Neural progenitor cell (in vitro differentiated cells): ENCODE data around the gene MTFR1L. TPM values are rescaled to one million over a fixed set of nuclear protein-coding genes. Genes with fewer than 3 reads are reported as not detected.

ENCODE experiments used
- DNase-seq: peaks from one replicate; pipeline ENCODE4 v3.0.0-alpha.2; 2016; ENCODE audit warnings: low spot score
- H2AFZ ChIP-seq: fragments of 200-600 bp; sonication (generic); replicated peaks from 2 replicates; pipeline ENCODE4 v1.6.1; 2016; ENCODE audit warnings: antibody characterized with exemption
- H3F3A ChIP-seq: fragments of 200-600 bp; sonication (generic); 2 replicates; pipeline ENCODE4 v1.6.1; 2016; ENCODE audit warnings: antibody characterized with exemption, low read depth
- H3K27ac ChIP-seq: fragments of 200-600 bp; sonication (generic); 2 replicates; pipeline ENCODE4 v1.5.1; 2016; ENCODE audit warnings: mild to moderate bottlenecking
- H3K27me3 ChIP-seq: fragments of 200-600 bp; sonication (generic); 2 replicates; pipeline ENCODE4 v1.6.1; 2016; ENCODE audit warnings: mild to moderate bottlenecking, moderate library complexity
- H3K36me3 ChIP-seq: fragments of 200-600 bp; sonication (generic); 2 replicates; pipeline ENCODE4 v1.5.1; 2016
- H3K4me1 ChIP-seq: fragments of 200-600 bp; sonication (generic); 2 replicates; pipeline ENCODE4 v1.6.1; 2016; ENCODE audit warnings: mixed run types
- H3K4me2 ChIP-seq: fragments of 200-600 bp; sonication (generic); 2 replicates; pipeline ENCODE4 v1.6.1; 2016
- H3K4me3 ChIP-seq: fragments of 200-600 bp; sonication (generic); 2 replicates; pipeline ENCODE4 v1.5.1; 2016
- H3K79me2 ChIP-seq: fragments of 200-600 bp; sonication (generic); 2 replicates; pipeline ENCODE4 v1.6.1; 2016; ENCODE audit warnings: low read depth
- H3K9ac ChIP-seq: fragments of 200-600 bp; sonication (generic); 2 replicates; pipeline ENCODE4 v1.6.1; 2016
- H3K9me3 ChIP-seq: fragments of 200-600 bp; sonication (generic); 2 replicates; pipeline ENCODE4 v1.5.1; 2016; ENCODE audit warnings: low read depth
- H4K20me1 ChIP-seq: fragments of 200-600 bp; sonication (generic); 2 replicates; pipeline ENCODE4 v1.6.1; 2016; ENCODE audit warnings: low read depth
- H3K27ac Mint-ChIP-seq: 3 replicates; pipeline ENCODE4 v1.8.0; 2021; ENCODE audit warnings: mixed read lengths
- H3K27me3 Mint-ChIP-seq: 2 replicates; pipeline ENCODE4 v1.8.0; 2022; ENCODE audit warnings: low read depth, mild to moderate bottlenecking, inconsistent platforms, moderate library complexity, mixed read lengths; ENCODE audit not compliant: insufficient read depth
- H3K36me3 Mint-ChIP-seq: 3 replicates; pipeline ENCODE4 v1.8.0; 2021; ENCODE audit warnings: mixed read lengths
- H3K4me1 Mint-ChIP-seq: 3 replicates; pipeline ENCODE4 v1.8.0; 2021; ENCODE audit warnings: mixed read lengths
- H3K4me3 Mint-ChIP-seq: 3 replicates; pipeline ENCODE4 v1.8.0; 2021; ENCODE audit warnings: mild to moderate bottlenecking, moderate library complexity, mixed read lengths
- H3K9me3 Mint-ChIP-seq: 3 replicates; pipeline ENCODE4 v1.8.0; 2020; ENCODE audit warnings: mixed read lengths
- EZH2 ChIP-seq: fragments of 200-600 bp; sonication (generic); IDR thresholded peaks from 2 replicates; pipeline ENCODE4 v1.6.1; 2017; ENCODE audit warnings: antibody characterized with exemption, mild to moderate bottlenecking, moderate library complexity
- EZH2phosphoT487 ChIP-seq: fragments of 200-600 bp; sonication (generic); IDR thresholded peaks from 2 replicates; pipeline ENCODE4 v1.6.1; 2017; ENCODE audit warnings: antibody characterized with exemption
- total RNA-seq: library from RNA; depleted of rRNA; stranded (reverse); fragments of >200 nt; gene quantifications from 2 replicates; pipeline ENCODE4 v1.2.3, GENCODE V29; 2015; ENCODE audit warnings: low replicate concordance
- TF ChIP-seq, protein P1 (sequence below): fragments of 200-600 bp; sonication (generic); IDR thresholded peaks from 2 replicates; pipeline ENCODE4 v1.5.1; 2017; ENCODE audit warnings: antibody characterized with exemption, mild to moderate bottlenecking

MTFR1L gene
- total RNA-seq, 1 donor from 2014 or later = 20.7 TPM

DNA sequence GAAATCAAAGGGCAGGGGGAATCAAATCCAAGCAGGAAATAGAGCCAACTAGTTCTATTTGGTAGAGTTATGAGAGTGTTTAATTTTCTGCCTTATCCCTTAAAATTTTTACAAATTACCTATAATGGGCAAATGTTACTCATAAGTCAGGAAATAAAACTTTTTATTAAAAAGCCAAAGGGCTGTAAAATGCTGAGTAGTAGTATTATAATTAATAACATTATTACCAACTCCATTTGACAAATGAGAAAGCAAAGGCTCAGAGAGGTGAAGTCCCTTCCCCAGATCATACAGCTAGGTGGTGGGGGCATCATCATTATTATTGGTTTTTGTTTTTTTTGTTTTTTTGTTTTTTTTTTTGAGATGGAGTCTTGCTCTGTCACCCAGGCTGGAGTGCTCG lies 16.4 kb upstream of the MTFR1L start:
- Histone ChIP-seq H3K4me1 (peaks cover 33% of the 10 kb centered on the region), H3K9ac (no peak overlapping the region), H3K4me2 (peak overlapping the region; percentile 51), H3K27ac (no peak overlapping the region), H3K27me3 (peaks cover 5% of the 10 kb centered on the region), H4K20me1 (peaks cover 33% of the 10 kb centered on the region), H3K36me3 (no peaks in the 10 kb centered on the region), H3K4me3 (no peak overlapping the region), H3F3A (peaks cover 26% of the 10 kb centered on the region), H3K9me3 (no peaks in the 10 kb centered on the region), H3K79me2 (peaks cover 31% of the 10 kb centered on the region), H2AFZ (no peak overlapping the region)
- no peak overlapping the region for H3K27ac Mint-ChIP-seq
- H3K27me3 Mint-ChIP-seq = peaks cover 12% of the 10 kb centered on the region
- H3K4me1 Mint-ChIP-seq = peaks cover 49% of the 10 kb centered on the region
- TF ChIP-seq, protein P1, sequence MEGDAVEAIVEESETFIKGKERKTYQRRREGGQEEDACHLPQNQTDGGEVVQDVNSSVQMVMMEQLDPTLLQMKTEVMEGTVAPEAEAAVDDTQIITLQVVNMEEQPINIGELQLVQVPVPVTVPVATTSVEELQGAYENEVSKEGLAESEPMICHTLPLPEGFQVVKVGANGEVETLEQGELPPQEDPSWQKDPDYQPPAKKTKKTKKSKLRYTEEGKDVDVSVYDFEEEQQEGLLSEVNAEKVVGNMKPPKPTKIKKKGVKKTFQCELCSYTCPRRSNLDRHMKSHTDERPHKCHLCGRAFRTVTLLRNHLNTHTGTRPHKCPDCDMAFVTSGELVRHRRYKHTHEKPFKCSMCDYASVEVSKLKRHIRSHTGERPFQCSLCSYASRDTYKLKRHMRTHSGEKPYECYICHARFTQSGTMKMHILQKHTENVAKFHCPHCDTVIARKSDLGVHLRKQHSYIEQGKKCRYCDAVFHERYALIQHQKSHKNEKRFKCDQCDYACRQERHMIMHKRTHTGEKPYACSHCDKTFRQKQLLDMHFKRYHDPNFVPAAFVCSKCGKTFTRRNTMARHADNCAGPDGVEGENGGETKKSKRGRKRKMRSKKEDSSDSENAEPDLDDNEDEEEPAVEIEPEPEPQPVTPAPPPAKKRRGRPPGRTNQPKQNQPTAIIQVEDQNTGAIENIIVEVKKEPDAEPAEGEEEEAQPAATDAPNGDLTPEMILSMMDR = no peak
- no peak for TF ChIP-seq EZH2
- no peak for TF ChIP-seq EZH2phosphoT487
- no peak overlapping the region for H3K4me3 Mint-ChIP-seq
- no peak for DNase-seq
- no peaks in the 10 kb centered on the region for H3K9me3 Mint-ChIP-seq
- peaks cover 6% of the 10 kb centered on the region for H3K36me3 Mint-ChIP-seq

DNA sequence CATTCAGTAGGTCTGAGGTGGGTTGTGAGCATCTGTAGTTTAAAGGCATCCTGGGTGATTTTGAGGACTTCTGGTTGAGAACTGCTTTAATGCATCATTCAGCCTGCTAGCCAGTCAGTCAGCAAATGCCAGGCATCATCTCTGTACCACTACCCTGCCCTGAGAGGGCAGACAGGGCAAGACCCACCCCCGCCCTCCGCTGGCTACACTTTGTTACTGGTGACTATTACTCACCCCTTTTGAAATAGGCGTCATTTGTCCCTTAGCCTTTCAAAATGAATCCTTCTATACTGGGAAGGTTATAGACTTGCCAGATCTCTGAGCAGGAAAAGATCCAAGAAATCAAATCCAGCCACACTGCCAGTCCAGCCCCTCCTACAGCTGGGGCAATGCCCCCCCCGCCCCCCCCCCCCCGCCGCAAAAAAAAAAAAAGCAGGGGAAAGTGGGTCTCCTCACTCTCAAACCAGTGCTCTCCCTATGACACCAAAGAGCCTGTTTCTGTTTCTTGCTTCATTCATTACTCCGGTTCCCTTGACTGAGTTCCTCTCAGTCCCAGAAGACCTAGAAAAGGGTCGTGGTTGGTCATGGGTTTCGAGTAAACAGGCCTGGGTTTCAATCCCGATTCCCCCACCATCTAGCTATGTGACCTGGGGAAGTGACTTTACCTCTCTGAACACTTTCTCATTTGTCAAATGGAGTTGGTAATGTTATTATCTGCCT lies 15.3 kb upstream of the MTFR1L start:
- Histone ChIP-seq H3K4me3 (no peak overlapping the region), H3K27ac (peak overlapping the region; percentile 38), H3F3A (peaks cover 26% of the 10 kb centered on the region), H2AFZ (no peak overlapping the region), H3K36me3 (no peaks in the 10 kb centered on the region), H3K27me3 (peaks cover under 1% of the 10 kb centered on the region), H4K20me1 (peaks cover 33% of the 10 kb centered on the region), H3K9ac (no peak overlapping the region), H3K9me3 (no peaks in the 10 kb centered on the region), H3K4me2 (peak overlapping the region; percentile 24), H3K4me1 (peaks cover 31% of the 10 kb centered on the region), H3K79me2 (peaks cover 31% of the 10 kb centered on the region)
- no peaks in the 10 kb centered on the region for H3K9me3 Mint-ChIP-seq
- peaks cover 43% of the 10 kb centered on the region for H3K4me1 Mint-ChIP-seq
- DNase-seq = peak; percentile 25
- peaks cover 11% of the 10 kb centered on the region for H3K27me3 Mint-ChIP-seq
- peak overlapping the region; percentile 65 for H3K4me3 Mint-ChIP-seq
- TF ChIP-seq, protein P1 = no peak
- TF ChIP-seq EZH2 (no peak), EZH2phosphoT487 (no peak)
- peak overlapping the region; percentile 78 for H3K27ac Mint-ChIP-seq
- peaks cover 6% of the 10 kb centered on the region for H3K36me3 Mint-ChIP-seq

DNA sequence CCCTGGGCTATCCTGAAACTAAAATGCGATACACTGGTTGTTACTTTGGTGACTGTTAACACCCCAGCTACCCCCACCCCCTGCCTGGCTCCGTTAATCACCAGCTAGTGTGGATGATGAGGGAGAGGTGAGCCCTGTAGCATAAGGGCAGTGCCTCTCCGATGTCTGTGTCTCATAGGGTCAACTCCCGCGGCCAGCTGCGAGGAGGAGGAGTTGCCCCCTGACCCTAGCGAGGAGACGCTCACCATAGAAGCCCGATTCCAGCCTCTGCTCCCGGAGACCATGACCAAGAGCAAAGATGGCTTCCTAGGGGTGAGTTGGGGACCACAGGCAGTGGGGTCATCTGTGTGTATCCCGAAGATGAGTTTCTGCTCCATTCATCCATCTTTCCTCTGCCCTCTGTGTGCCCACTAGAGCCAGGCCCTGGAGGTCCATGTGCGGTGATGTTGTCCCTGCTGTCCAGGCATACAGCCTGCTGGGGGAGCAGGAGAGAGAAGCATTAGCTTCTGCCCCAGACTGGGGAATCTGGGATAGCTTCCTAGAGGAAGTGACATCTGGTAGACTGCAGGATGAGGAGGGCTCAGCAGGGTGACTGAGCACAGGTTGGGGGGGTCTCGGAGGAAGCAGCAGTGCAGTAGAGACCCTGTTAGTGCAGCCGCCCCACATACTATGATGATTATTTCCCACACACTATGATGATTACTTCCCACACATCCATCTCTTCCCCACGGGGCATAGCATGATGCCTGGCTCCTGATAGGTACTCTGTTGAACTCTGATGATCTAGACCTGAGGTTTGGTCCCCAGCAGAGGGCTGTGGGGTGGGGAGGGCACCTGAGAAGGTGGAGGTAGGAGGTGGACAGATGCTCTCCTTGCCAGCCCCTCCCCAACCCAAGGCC lies 14.5 kb upstream of the MTFR1L start:
- no peak for TF ChIP-seq EZH2phosphoT487
- TF ChIP-seq, protein P1 = no peak
- no peak for TF ChIP-seq EZH2
- no peaks in the 10 kb centered on the region for H3K9me3 ChIP-seq
- Mint-ChIP-seq H3K4me3 (peak overlapping the region; percentile 65), H3K27ac (peak overlapping the region; percentile 78), H3K36me3 (peaks cover 9% of the 10 kb centered on the region), H3K9me3 (no peaks in the 10 kb centered on the region), H3K27me3 (peaks cover 9% of the 10 kb centered on the region), H3K4me1 (peaks cover 40% of the 10 kb centered on the region)
- H2AFZ ChIP-seq = no peak overlapping the region
- H3F3A ChIP-seq = peaks cover 26% of the 10 kb centered on the region
- no peak overlapping the region for H3K4me2 ChIP-seq
- no peak for DNase-seq
- H3K79me2 ChIP-seq = peaks cover 31% of the 10 kb centered on the region
- H3K27ac ChIP-seq = no peak overlapping the region
- no peaks in the 10 kb centered on the region for H3K27me3 ChIP-seq
- H3K9ac ChIP-seq = no peak overlapping the region
- H3K36me3 ChIP-seq = no peaks in the 10 kb centered on the region
- no peak overlapping the region for H3K4me3 ChIP-seq
- peaks cover 34% of the 10 kb centered on the region for H4K20me1 ChIP-seq
- peaks cover 26% of the 10 kb centered on the region for H3K4me1 ChIP-seq
